ENCODE measurements around the gene PPP3CA.
"Not testable (repeated sequence)": the region's sequence is repeated elsewhere in the genome, so short reads cannot be mapped to it uniquely, and the experiment has no call there.

PPP3CA gene

GRCh38 chr4:101131058-101131457, 216.3 kb downstream of the PPP3CA start:
- DNase-seq: not testable (repeated sequence)

GRCh38 chr4:101128898-101129297, 218.4 kb downstream of the PPP3CA start:
- DNase-seq: not testable (repeated sequence)

GRCh38 chr4:101128473-101128872, 218.9 kb downstream of the PPP3CA start:
- no peak for DNase-seq

GRCh38 chr4:101127176-101127790, 220.0 kb downstream of the PPP3CA start:
- peak; percentile 25 for DNase-seq

- peak; percentile 70 for DNase-seq
These were observed 221.3 kb downstream of the PPP3CA start for GRCh38 chr4:101126059-101126458.

- DNase-seq: no peak
These were observed 222.0 kb downstream of the PPP3CA start for GRCh38 chr4:101125045-101125942.

- no peak for DNase-seq
These were observed 224.1 kb downstream of the PPP3CA start for GRCh38 chr4:101123231-101123630.

- no peak for DNase-seq
These were observed 225.3 kb downstream of the PPP3CA start for GRCh38 chr4:101122019-101122418.

GRCh38 chr4:101119141-101119540, 228.2 kb downstream of the PPP3CA start:
- DNase-seq: no peak

- DNase-seq: no peak
These were observed 228.7 kb downstream of the PPP3CA start for GRCh38 chr4:101118617-101119016.

GRCh38 chr4:101115887-101116286, 231.4 kb downstream of the PPP3CA start:
- DNase-seq: no peak

GRCh38 chr4:101114936-101115372, 232.4 kb downstream of the PPP3CA start:
- no peak for DNase-seq

- DNase-seq: no peak
These were observed 242.8 kb downstream of the PPP3CA start for GRCh38 chr4:101104312-101105052.

- DNase-seq: no peak
These were observed 243.8 kb downstream of the PPP3CA start for GRCh38 chr4:101103381-101104142.

- peak; percentile 71 for DNase-seq
These were observed 245.1 kb downstream of the PPP3CA start for GRCh38 chr4:101102114-101102742.

- DNase-seq: no peak
These were observed 246.3 kb downstream of the PPP3CA start for GRCh38 chr4:101101072-101101471.

GRCh38 chr4:101098666-101099400, 248.5 kb downstream of the PPP3CA start:
- no peak for DNase-seq

GRCh38 chr4:101092609-101093008, 254.7 kb downstream of the PPP3CA start:
- not testable (repeated sequence) for DNase-seq

GRCh38 chr4:101089168-101089567, 258.2 kb downstream of the PPP3CA start:
- DNase-seq: no peak

GRCh38 chr4:101086801-101087586, 260.3 kb downstream of the PPP3CA start:
- DNase-seq: no peak

- no peak for DNase-seq
These were observed 264.2 kb downstream of the PPP3CA start for GRCh38 chr4:101083131-101083530.

Measured in fibroblast of skin of right quadriceps (primary cell).